Gastroesophageal sphincter (tissue), 4 donors: ENCODE results near the gene SLC44A1. TPM values are rescaled to one million over a fixed set of nuclear protein-coding genes. Genes with fewer than 3 reads are reported as not detected.
A peak's percentile ranks its signal among the peaks of the same experiment; 100 is the strongest.

Experiments
- ATAC-seq: fragments of 150-250 bp; one replicate; pipeline ENCODE4 v1.9.1; 2016; ENCODE audit warnings: mild to moderate bottlenecking, moderate library complexity
- H3K27ac ChIP-seq, 4 donors: fragments of 200-600 bp; sonication (generic) in 3 of 4; 1 replicate in 3 of 4; 2 replicates in 1 of 4; pipeline ENCODE4 v1.5.1; 2016 to 2019
- H3K27me3 ChIP-seq: fragments of 200-600 bp; sonication (generic); one replicate; pipeline ENCODE4 v1.5.1; 2019
- H3K36me3 ChIP-seq, 2 donors: fragments of 200-600 bp; sonication (generic); one replicate each; pipeline ENCODE4 v1.5.1; 2019; ENCODE audit warnings: control low read depth in 1 of 2
- H3K4me1 ChIP-seq, 3 donors: fragments of 200-600 bp; sonication (generic); 1 replicate in 2 of 3; 2 replicates in 1 of 3; pipeline ENCODE4 v1.5.1; 2016 to 2019; ENCODE audit warnings: control low read depth in 2 of 3
- H3K4me3 ChIP-seq, 2 donors: fragments of 200-600 bp; sonication (generic); one replicate each; pipeline ENCODE4 v1.5.1; 2019; ENCODE audit warnings: mild to moderate bottlenecking in 1 of 2, moderate library complexity in 1 of 2
- H3K9me3 ChIP-seq, 3 donors: fragments of 200-600 bp; sonication (generic); one replicate each; pipeline ENCODE4 v1.5.1; 2017 to 2019; ENCODE audit warnings: control low read depth in 2 of 3
- CTCF ChIP-seq, 4 experiments: fragments of 200-600 bp in 2 of 4; fragments of 450-650 bp in 2 of 4; sonication (generic) in 1 of 4; IDR thresholded peaks; one replicate each; pipeline ENCODE4 v1.5.1; 2017 to 2019; ENCODE audit warnings: antibody characterized with exemption in 4 of 4, mild to moderate bottlenecking in 2 of 4, moderate library complexity in 2 of 4
- EP300 ChIP-seq: sonication (generic); formaldehyde crosslinking; IDR thresholded peaks from one replicate; pipeline ENCODE4 v1.6.1; 2017; ENCODE audit warnings: antibody characterized with exemption, mild to moderate bottlenecking
- POLR2A ChIP-seq, 2 donors: fragments of 450-650 bp; IDR thresholded peaks; one replicate each; pipeline ENCODE4 v1.6.1; 2017; ENCODE audit warnings: antibody characterized with exemption in 2 of 2, mild to moderate bottlenecking in 2 of 2, moderate library complexity in 1 of 2
- POLR2AphosphoS5 ChIP-seq: sonication (generic); formaldehyde crosslinking; IDR thresholded peaks from one replicate; pipeline ENCODE4 v1.6.1; 2017; ENCODE audit warnings: antibody characterized with exemption
- WGBS, 2 donors: methylation state at CpG; one replicate each; pipeline ENCODE4 v1.1.5; 2018; ENCODE audit warnings: low coverage in 1 of 2; 5-methylcytosine and 5-hydroxymethylcytosine counted together
- total RNA-seq, 4 donors: library from RNA; depleted of rRNA; stranded (reverse); fragments of >200 nt; gene quantifications; one replicate each; pipeline ENCODE4 v1.1.0, GENCODE V29; 2016

Gene SLC44A1
- total RNA-seq, 4 donors from 2014 or later: 27.9 to 49.1 (median 30.6) TPM

GRCh38 chr9:105233873-105234272, 10.6 kb upstream of the SLC44A1 start:
- TF ChIP-seq CTCF (IDR thresholded peaks at IDR 0.05) (no peak), POLR2AphosphoS5 (no peak), EP300 (no peak), POLR2A (IDR thresholded peaks at IDR 0.05) (no peak)
- Histone ChIP-seq H3K27ac (no peak overlapping the region), H3K36me3 (no peaks in the 10 kb centered on the region), H3K4me1 (no peaks in the 10 kb centered on the region), H3K27me3 (no peaks in the 10 kb centered on the region), H3K9me3 (no peaks in the 10 kb centered on the region), H3K4me3 (no peak overlapping the region)
- ATAC-seq: no peak

GRCh38 chr9:105236261-105236660, 8.2 kb upstream of the SLC44A1 start:
- Histone ChIP-seq H3K27ac (no peak overlapping the region), H3K9me3 (no peaks in the 10 kb centered on the region), H3K27me3 (no peaks in the 10 kb centered on the region), H3K4me1 (peaks cover 0 to 17% (median 2%) of the 10 kb centered on the region in 3 donors), H3K4me3 (no peak overlapping the region), H3K36me3 (no peaks in the 10 kb centered on the region)
- no peak for TF ChIP-seq CTCF (IDR thresholded peaks at IDR 0.05)
- no peak for TF ChIP-seq EP300
- no peak for TF ChIP-seq POLR2AphosphoS5
- TF ChIP-seq POLR2A (IDR thresholded peaks at IDR 0.05): no peak
- no peak for ATAC-seq
- 67 to 100% methylated on average over 1 of the region's 1 CpG for WGBS, 2 donors

GRCh38 chr9:105237246-105237645, 7.2 kb upstream of the SLC44A1 start:
- Histone ChIP-seq H3K27ac (no peak overlapping the region), H3K27me3 (no peaks in the 10 kb centered on the region), H3K4me3 (no peak overlapping the region), H3K36me3 (no peaks in the 10 kb centered on the region), H3K9me3 (no peaks in the 10 kb centered on the region), H3K4me1 (peaks cover 0 to 26% (median 5%) of the 10 kb centered on the region in 3 donors)
- ATAC-seq: no peak
- no peak for TF ChIP-seq CTCF (IDR thresholded peaks at IDR 0.05)
- no peak for TF ChIP-seq POLR2A (IDR thresholded peaks at IDR 0.05)
- TF ChIP-seq POLR2AphosphoS5: no peak
- TF ChIP-seq EP300: no peak
- 93 to 100% methylated on average over 1 to 3 of the region's 3 CpGs for WGBS, 2 donors

- Histone ChIP-seq H3K4me1 (peaks cover 0 to 37% (median 5%) of the 10 kb centered on the region in 3 donors), H3K4me3 (no peak overlapping the region), H3K36me3 (no peaks in the 10 kb centered on the region), H3K9me3 (no peaks in the 10 kb centered on the region), H3K27me3 (no peaks in the 10 kb centered on the region), H3K27ac (no peak overlapping the region)
- 83 to 100% methylated on average over 2 to 3 of the region's 3 CpGs for WGBS, 2 donors
- no peak for ATAC-seq
- TF ChIP-seq CTCF (IDR thresholded peaks at IDR 0.05) (no peak), POLR2AphosphoS5 (no peak), EP300 (no peak), POLR2A (IDR thresholded peaks at IDR 0.05) (no peak)
These were observed 6.1 kb upstream of the SLC44A1 start for GRCh38 chr9:105238302-105238701.

GRCh38 chr9:105241356-105242043, 3.0 kb upstream of the SLC44A1 start:
- no peaks in the 10 kb centered on the region for H3K27me3 ChIP-seq
- TF ChIP-seq CTCF (IDR thresholded peaks at IDR 0.05) (no peak), EP300 (no peak), POLR2A (IDR thresholded peaks at IDR 0.05) (no peak), POLR2AphosphoS5 (no peak)
- no peak for ATAC-seq
- H3K4me1 ChIP-seq: peaks cover 0 to 54% (median 12%) of the 10 kb centered on the region in 3 donors
- H3K9me3 ChIP-seq: no peaks in the 10 kb centered on the region
- H3K36me3 ChIP-seq: no peaks in the 10 kb centered on the region
- WGBS, 2 donors: 53 to 63% methylated on average over 3 to 4 of the region's 4 CpGs
- H3K27ac ChIP-seq: peak overlapping the region in 1 of 4 donors; percentile 55
- no peak overlapping the region for H3K4me3 ChIP-seq
